Parathyroid adenoma (tissue), 2 donors: ENCODE data around the gene DMAC2.

ENCODE experiments used
- H2AFZ ChIP-seq: fragments of 300-600 bp; sonication (generic); one replicate; pipeline ENCODE4 v1.7.0; 2017; ENCODE audit warnings: antibody characterized with exemption, mild to moderate bottlenecking
- H3K27ac ChIP-seq: fragments of 300-600 bp; sonication (generic); one replicate; pipeline ENCODE4 v1.7.0; 2017
- H3K27me3 ChIP-seq: fragments of 300-600 bp; sonication (generic); one replicate; pipeline ENCODE4 v1.7.0; 2017; ENCODE audit warnings: low read length; ENCODE audit not compliant: control insufficient read depth, insufficient read depth
- H3K36me3 ChIP-seq: fragments of 300-600 bp; sonication (generic); one replicate; pipeline ENCODE4 v1.7.0; 2017; ENCODE audit warnings: low read length; ENCODE audit not compliant: control insufficient read depth, insufficient read depth
- H3K4me1 ChIP-seq: fragments of 300-600 bp; sonication (generic); one replicate; pipeline ENCODE4 v1.7.0; 2017; ENCODE audit warnings: control low read depth
- H3K4me2 ChIP-seq: fragments of 300-600 bp; sonication (generic); one replicate; pipeline ENCODE4 v1.7.0; 2017; ENCODE audit warnings: low read length
- H3K4me3 ChIP-seq: fragments of 300-600 bp; sonication (generic); one replicate; pipeline ENCODE4 v1.7.0; 2017; ENCODE audit warnings: low read depth, low read length
- H3K79me2 ChIP-seq: fragments of 300-600 bp; sonication (generic); one replicate; pipeline ENCODE4 v1.7.0; 2017; ENCODE audit warnings: control low read depth
- H3K9ac ChIP-seq: fragments of 300-600 bp; sonication (generic); one replicate; pipeline ENCODE4 v1.7.0; 2017; ENCODE audit warnings: mild to moderate bottlenecking
- H3K9me3 ChIP-seq: fragments of 300-600 bp; sonication (generic); one replicate; pipeline ENCODE4 v1.7.0; 2017; ENCODE audit warnings: low read length; ENCODE audit not compliant: control insufficient read depth
- CTCF ChIP-seq: fragments of 300-600 bp; sonication (generic); IDR thresholded peaks from one replicate; pipeline ENCODE4 v1.7.0; 2017; ENCODE audit warnings: antibody characterized with exemption, mild to moderate bottlenecking
- donor health status: primary hyperparathyroidism.

The DMAC2 gene

DNA sequence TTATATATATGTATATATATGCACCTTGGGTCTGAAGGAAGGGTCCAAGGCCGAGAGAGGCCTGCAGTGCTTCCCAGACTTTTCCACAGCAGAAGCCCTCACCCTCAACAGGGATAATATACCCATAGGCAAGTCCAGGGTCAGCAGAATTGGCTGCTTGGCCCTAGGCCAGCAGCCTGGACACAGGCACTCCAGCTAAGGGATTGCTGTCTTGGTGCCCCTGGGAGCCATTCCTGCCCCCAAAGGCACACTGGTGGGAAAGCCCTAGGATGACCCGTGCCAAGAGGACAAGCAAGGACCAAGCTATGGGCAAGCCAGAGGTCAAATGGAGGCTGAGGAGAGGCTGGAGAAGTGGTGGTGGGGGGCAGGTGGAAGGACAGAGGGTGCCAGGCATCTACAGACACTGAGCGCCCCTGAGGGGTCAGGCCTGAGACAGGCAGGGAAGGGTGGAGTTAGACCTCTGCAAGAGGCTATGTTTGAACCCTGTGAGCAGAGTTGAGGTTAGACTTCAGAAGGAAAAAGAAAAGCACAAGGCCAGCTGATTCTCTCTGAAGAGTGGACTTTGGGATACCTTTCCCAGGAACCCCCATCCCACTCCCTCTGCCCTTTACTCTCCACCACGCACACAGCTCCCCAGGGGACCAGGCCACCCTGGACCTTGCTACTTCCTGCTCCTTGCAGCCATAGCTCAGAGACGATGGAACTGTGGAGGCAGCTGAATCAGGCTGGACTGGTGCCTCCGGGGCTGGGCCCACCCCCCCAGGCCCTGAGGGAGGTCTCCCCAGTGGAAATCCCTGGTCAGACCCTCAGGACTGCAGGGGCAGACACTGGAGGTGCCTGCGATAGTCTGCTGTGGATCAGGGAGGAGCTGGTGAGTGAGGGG lies 3.0 kb upstream of the DMAC2 start, which contains the start of gene ERICH4:
TSS of gene ERICH4 (plus strand) at position 684 of the 883 bp plus-strand sequence. CDS start at position 698, 14 bp downstream.
- Histone ChIP-seq H2AFZ (peak within 1 kb of the TSS; percentile 19), H3K4me1 (no peaks in the 10 kb centered on the region), H3K9ac (no peak within 1 kb of the TSS), H3K9me3 (no peaks in the 10 kb centered on the region), H3K27ac (no peak within 1 kb of the TSS), H3K4me2 (no peak within 1 kb of the TSS), H3K79me2 (no peaks in the 10 kb centered on the region), H3K4me3 (no peak within 1 kb of the TSS), H3K27me3 (no peaks in the 10 kb centered on the region), H3K36me3 (no peaks in the 10 kb centered on the region)
- TF ChIP-seq CTCF = no peak

DNA sequence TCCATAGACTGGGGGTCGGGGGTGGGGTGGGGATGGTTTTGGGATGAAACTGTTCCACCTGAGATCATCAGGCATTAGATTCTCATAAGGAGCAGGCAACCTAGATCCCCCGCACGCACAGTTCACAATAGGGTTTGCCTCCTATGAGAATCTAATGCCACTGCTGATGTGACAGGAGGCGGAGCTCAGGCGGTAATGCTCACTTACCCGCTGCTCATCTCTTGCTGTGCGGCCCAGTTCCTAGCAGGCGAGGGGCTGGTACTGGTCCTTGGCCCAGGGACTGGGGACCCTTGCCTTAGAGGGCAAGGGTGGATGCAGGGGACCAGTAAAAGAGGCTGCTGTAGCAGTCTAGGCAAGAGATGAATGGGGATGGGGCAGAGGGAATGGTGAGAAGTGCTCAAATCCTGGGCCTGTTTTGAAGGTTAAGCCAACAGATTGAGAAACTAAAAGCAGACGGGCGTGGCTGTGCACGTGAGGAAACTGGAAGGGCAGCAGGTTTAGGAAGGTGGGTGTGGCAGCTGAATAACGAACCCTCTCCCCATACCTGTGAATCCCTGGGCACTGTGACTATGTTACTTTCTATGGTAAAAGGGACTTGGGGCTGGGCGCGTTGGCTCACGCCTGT lies 1.7 kb upstream of the DMAC2 start:
- no peak overlapping the region for H3K27ac ChIP-seq
- no peak overlapping the region for H3K9ac ChIP-seq
- no peak for TF ChIP-seq CTCF
- no peaks in the 10 kb centered on the region for H3K79me2 ChIP-seq
- H3K27me3 ChIP-seq = no peaks in the 10 kb centered on the region
- no peak overlapping the region for H3K4me3 ChIP-seq
- no peaks in the 10 kb centered on the region for H3K9me3 ChIP-seq
- no peaks in the 10 kb centered on the region for H3K4me1 ChIP-seq
- H3K36me3 ChIP-seq = no peaks in the 10 kb centered on the region
- no peak overlapping the region for H2AFZ ChIP-seq
- H3K4me2 ChIP-seq = no peak overlapping the region

DNA sequence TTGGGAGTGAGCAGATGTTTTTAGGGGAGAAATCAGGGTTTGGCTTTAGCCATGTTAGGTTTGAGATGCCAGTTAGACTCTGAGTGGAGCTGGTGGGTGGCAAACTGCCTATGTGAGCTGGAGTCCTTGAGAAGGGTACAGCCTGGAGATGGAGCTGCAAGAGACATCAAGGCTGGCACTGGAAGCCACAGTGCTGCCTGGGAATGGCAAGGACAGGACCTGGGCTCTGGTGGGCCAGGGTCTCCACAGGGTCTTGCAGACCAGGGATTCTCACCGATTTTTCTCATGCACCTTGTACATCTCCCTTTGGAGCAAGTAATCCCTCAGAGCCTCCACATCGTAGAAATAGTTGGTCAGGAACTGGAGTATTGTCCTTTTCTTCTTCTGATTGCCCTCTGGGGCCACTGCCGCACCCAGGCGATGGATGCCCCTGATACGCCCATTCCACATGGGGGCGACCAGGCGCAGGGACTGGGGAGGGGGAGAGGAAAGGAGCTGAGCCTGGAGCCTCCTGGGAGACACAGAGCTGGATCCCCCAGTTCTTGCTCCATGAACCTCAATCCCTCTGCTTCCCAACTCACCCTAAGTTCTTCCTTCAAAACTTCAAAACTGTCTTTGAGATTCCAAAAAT lies 1.7 kb downstream of the DMAC2 start:
- Histone ChIP-seq H3K4me1 (no peaks in the 10 kb centered on the region), H3K27me3 (no peaks in the 10 kb centered on the region), H3K4me3 (no peak overlapping the region), H3K27ac (no peak overlapping the region), H3K36me3 (no peaks in the 10 kb centered on the region), H3K9me3 (no peaks in the 10 kb centered on the region), H3K79me2 (no peaks in the 10 kb centered on the region), H2AFZ (no peak overlapping the region), H3K9ac (no peak overlapping the region), H3K4me2 (no peak overlapping the region)
- TF ChIP-seq CTCF = no peak

- TF ChIP-seq CTCF = no peak
- Histone ChIP-seq H3K9ac (no peak overlapping the region), H3K4me1 (no peaks in the 10 kb centered on the region), H3K4me3 (no peak overlapping the region), H3K4me2 (no peak overlapping the region), H3K9me3 (no peaks in the 10 kb centered on the region), H3K36me3 (no peaks in the 10 kb centered on the region), H2AFZ (no peak overlapping the region), H3K79me2 (no peaks in the 10 kb centered on the region), H3K27me3 (no peaks in the 10 kb centered on the region), H3K27ac (no peak overlapping the region)
Measured at GRCh38 chr19:41436674-41436951, 3.1 kb downstream of the DMAC2 start.
